ENCODE data around the gene TNPO3. TPM values are rescaled to one million over a fixed set of nuclear protein-coding genes. Genes with fewer than 3 reads are reported as not detected.

The TNPO3 gene
- total RNA-seq, 1 donor from 2014 or later, result 52.3 TPM

DNA sequence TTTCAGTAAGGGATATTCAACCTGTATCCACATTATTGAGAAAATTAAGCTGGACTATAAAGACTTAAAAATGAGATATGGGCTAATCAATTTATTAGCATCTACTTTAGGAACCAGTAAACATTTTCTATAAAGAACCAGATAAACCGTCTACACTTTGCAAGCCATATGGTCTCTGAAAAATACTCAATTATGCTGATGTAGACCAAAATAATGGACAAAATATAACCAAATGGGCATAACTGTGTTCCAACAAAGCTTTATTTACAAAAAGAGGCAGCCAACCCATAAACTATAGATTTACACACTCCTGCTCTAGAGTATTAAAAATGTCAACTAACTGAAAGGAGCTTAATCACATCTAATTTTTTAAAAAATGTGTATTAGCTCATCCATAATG, 42.3 kb downstream of the TNPO3 start:
- H3K9me3 Mint-ChIP-seq, result no peaks in the 10 kb centered on the region

DNA sequence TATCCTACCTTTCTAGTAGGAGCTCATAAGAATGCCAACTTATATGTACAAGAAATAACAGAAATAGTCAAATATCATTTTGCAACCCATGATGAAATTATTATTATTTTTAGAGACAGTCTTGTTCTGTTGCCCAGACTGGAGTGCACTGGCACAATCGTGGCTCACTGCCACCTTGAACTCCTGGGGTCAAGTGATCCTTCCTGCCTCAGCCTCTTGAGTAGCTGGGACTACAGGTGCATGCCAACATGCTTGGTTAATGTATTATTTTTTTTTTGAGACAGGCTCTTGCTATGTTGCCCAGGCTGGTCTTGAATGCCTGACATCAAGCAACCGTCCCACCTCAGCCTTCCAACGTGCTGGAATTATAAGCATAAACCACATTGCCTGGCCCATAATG, 44.8 kb downstream of the TNPO3 start:
- Mint-ChIP-seq H3K9me3 (no peaks in the 10 kb centered on the region), H3K4me1 (ENCODE audit: unreplicated experiment) (peaks cover 6% of the 10 kb centered on the region), H3K27ac (no peak overlapping the region), H3K4me3 (no peak overlapping the region), H3K27me3 (no peaks in the 10 kb centered on the region), H3K36me3 (peaks cover 35% of the 10 kb centered on the region)
- DNase-seq (ENCODE audit: extremely low spot score, unreplicated experiment), result no peak
- TF ChIP-seq, protein P1, sequence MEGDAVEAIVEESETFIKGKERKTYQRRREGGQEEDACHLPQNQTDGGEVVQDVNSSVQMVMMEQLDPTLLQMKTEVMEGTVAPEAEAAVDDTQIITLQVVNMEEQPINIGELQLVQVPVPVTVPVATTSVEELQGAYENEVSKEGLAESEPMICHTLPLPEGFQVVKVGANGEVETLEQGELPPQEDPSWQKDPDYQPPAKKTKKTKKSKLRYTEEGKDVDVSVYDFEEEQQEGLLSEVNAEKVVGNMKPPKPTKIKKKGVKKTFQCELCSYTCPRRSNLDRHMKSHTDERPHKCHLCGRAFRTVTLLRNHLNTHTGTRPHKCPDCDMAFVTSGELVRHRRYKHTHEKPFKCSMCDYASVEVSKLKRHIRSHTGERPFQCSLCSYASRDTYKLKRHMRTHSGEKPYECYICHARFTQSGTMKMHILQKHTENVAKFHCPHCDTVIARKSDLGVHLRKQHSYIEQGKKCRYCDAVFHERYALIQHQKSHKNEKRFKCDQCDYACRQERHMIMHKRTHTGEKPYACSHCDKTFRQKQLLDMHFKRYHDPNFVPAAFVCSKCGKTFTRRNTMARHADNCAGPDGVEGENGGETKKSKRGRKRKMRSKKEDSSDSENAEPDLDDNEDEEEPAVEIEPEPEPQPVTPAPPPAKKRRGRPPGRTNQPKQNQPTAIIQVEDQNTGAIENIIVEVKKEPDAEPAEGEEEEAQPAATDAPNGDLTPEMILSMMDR (conservative IDR thresholded peaks at IDR 0.05), result no peak

More for the DNA sequence above, 42.3 kb downstream of the TNPO3 start:
- H3K27ac Mint-ChIP-seq, result no peak overlapping the region
- DNase-seq (ENCODE audit: extremely low spot score, unreplicated experiment), result no peak
- no peak overlapping the region for H3K4me3 Mint-ChIP-seq
- peaks cover 6% of the 10 kb centered on the region for H3K4me1 Mint-ChIP-seq (ENCODE audit: unreplicated experiment)
- H3K27me3 Mint-ChIP-seq, result no peaks in the 10 kb centered on the region
- TF ChIP-seq, protein P1 (conservative IDR thresholded peaks at IDR 0.05), result no peak
- H3K36me3 Mint-ChIP-seq, result peaks cover 35% of the 10 kb centered on the region

DNA sequence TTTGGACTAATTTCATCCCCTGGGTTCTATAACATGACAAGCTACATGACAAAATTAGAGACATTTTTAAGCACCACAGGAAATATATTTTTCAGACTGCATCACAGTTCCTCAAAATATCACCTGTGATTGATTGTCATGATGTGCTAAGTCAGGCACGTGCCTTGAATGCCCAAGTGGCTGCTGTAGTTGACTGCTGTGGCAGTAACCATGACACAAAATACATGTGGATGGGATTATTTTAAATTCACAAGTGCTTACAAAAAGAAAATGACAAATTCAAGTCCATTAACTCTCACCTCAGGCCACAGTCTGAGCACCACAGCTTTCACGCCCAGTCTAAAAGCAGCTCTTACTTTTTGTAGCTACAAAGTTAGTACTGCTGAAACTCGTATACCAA, 45.5 kb downstream of the TNPO3 start:
- Mint-ChIP-seq H3K27me3 (no peaks in the 10 kb centered on the region), H3K36me3 (peaks cover 30% of the 10 kb centered on the region), H3K4me1 (ENCODE audit: unreplicated experiment) (peaks cover 6% of the 10 kb centered on the region), H3K4me3 (no peak overlapping the region), H3K27ac (no peak overlapping the region), H3K9me3 (no peaks in the 10 kb centered on the region)
- DNase-seq (ENCODE audit: extremely low spot score, unreplicated experiment), result no peak
- TF ChIP-seq, protein P1 (conservative IDR thresholded peaks at IDR 0.05), result no peak

DNA sequence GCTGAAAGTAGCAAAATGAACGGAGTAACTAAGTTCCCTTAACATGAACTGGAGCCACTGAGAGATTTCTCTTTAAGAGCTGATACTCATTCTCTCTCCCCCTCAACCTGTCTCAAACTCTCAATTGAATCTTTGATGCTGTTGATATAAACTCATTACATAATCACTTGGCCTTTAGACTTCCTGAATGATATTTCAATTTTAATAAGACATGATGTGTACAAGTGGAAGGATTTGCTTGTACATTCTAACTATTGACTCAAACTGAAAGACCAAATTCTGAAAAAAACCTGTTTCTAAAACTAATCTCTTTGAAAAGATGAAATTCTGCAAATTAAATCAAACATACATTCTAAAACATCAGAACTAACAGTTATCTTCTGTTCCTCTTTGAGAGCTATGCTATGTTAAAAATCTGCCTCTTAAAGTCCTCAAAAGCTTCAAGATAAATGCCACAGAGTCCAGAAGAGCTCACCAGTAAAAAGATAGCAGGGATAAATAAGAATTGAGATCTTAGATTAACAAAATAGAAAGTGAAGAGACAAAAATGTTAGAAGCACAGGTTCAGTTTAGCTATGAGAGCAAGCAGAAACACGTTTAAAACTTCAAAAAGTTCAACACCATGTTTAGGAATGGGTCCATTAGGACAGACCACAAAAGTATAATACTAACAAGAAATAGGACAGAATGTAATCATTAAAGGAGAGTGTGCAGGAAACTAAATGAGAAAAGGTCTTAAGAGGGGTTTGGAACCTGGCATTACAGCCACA, 46.1 kb downstream of the TNPO3 start:
- Mint-ChIP-seq H3K27me3 (no peaks in the 10 kb centered on the region), H3K36me3 (peaks cover 28% of the 10 kb centered on the region), H3K9me3 (no peaks in the 10 kb centered on the region), H3K4me1 (ENCODE audit: unreplicated experiment) (peaks cover 6% of the 10 kb centered on the region), H3K27ac (no peak overlapping the region), H3K4me3 (no peak overlapping the region)
- DNase-seq (ENCODE audit: extremely low spot score, unreplicated experiment), result no peak
- TF ChIP-seq, protein P1 (conservative IDR thresholded peaks at IDR 0.05), result no peak

DNA sequence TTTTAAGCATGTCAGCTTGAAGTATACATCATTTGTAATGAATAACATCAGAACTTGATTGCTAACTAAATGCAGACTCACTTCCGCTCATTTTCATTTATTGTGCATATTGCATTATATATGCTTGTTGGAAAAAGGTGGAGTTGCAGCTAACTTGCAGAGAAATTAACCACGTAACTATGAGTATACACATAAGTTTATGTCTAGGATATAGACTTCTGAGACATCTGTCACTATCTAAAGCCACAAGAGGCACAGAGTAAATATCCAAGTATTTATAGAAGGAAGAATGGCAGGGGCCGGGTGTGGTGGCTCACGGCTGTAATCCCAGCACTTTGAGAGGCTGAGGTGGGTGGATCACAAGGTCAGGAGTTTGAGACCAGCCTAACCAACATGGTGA, 47.3 kb downstream of the TNPO3 start:
- peaks cover 6% of the 10 kb centered on the region for H3K4me1 Mint-ChIP-seq (ENCODE audit: unreplicated experiment)
- no peak for DNase-seq (ENCODE audit: extremely low spot score, unreplicated experiment)
- TF ChIP-seq, protein P1 (conservative IDR thresholded peaks at IDR 0.05), result no peak
- peaks cover 23% of the 10 kb centered on the region for H3K36me3 Mint-ChIP-seq
- no peaks in the 10 kb centered on the region for H3K9me3 Mint-ChIP-seq
- no peaks in the 10 kb centered on the region for H3K27me3 Mint-ChIP-seq
- H3K4me3 Mint-ChIP-seq, result no peak overlapping the region
- no peak overlapping the region for H3K27ac Mint-ChIP-seq
